ENCODE results near the gene NDC80. TPM values are rescaled to one million over a fixed set of nuclear protein-coding genes. Genes with fewer than 3 reads are reported as not detected.
"Not testable (repeated sequence)": the region's sequence is repeated elsewhere in the genome, so short reads cannot be mapped to it uniquely, and the experiment has no call there.

NDC80 gene
- total and polyA plus RNA-seq, 8 donors, result 1.7 to 47.6 (median 22.3) TPM

DNA sequence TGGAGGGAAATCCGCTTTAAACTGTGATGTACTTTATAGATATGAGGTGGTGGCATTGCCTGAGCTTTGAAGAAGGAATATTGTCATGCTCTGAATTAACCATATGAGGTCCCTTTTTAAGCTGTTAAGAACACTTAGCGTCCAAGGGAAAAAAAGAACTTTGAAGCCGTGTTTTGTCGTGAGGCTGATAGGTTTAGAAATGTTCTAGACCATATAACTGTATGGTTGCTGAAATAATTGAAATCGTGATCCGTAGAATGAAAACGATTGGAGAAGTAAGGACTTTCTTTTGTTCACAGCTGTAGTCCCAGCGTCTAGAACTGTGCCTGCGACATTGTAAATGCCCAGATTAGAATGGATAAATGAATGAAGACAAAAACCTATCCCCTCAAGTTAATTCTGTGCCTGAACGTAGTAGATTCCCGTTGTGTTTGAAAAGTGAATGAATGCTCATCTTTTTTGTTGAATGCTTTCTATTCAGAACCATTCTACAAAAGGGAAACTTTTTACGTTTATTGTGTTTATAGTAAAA lies 85.7 kb downstream of the NDC80 start:
- no peaks in the 10 kb centered on the region for H3K27me3 ChIP-seq
- H3K9me3 ChIP-seq, result no peaks in the 10 kb centered on the region
- peaks cover 12 to 63% of the 10 kb centered on the region in 2 donors for H3K4me1 ChIP-seq
- no peak for TF ChIP-seq CTCF (IDR thresholded peaks at IDR 0.05)
- ATAC-seq, result no peak
- H3K4me3 ChIP-seq, result peak overlapping the region; percentile 67 to 96
- no peaks in the 10 kb centered on the region for H3K36me3 ChIP-seq
- H3K27ac ChIP-seq, result peak overlapping the region; percentile 96 to 99
- intact Hi-C loops (cut with DNase I), result no loop called here
- DNase-seq, result no peak

DNA sequence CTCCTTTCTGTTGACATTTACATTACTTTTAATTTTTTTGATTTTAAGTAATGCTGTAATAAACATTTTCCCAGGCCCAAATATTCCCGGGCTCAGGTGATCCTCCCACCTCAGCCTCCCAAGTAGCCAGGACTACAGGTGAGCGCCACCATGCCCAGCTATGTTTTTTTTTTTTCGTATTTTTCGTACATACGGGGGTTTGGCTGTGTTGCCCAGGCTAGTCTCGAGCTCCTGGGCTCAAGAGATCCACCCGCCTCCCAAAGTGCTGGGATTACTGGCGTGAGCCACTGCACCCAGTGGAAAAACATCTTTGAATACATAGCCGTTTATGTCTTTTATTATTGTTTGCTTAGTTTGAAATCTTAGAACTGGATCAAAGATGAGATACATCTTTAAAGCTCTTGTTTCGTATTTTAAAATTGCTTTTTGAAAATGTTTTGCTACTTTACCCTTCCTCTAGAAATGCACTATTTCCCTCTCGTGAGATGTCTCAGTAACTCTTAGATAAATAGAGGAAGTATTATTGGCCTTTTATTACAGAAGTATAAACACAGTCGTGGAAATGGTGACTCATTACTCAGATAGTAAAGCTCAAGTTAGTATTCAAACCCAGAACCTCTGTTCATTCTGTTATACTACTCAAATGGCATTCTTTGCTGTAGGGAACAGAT lies 86.6 kb downstream of the NDC80 start:
- DNase-seq (no peak), ATAC-seq (peak; percentile 8)
- H3K9me3 ChIP-seq, result no peaks in the 10 kb centered on the region
- intact Hi-C loops (cut with DNase I), result no loop called here
- H3K36me3 ChIP-seq, result no peaks in the 10 kb centered on the region
- H3K27me3 ChIP-seq, result no peaks in the 10 kb centered on the region
- peaks cover 12 to 69% of the 10 kb centered on the region in 2 donors for H3K4me1 ChIP-seq
- H3K27ac ChIP-seq, result peak overlapping the region; percentile 96 to 99
- peak overlapping the region in 1 of 2 donors; percentile 96 for H3K4me3 ChIP-seq
- no peak for TF ChIP-seq CTCF (IDR thresholded peaks at IDR 0.05)

- ATAC-seq; DNase-seq; H3K27ac ChIP-seq; H3K27me3 ChIP-seq; H3K4me3 ChIP-seq; H3K36me3 ChIP-seq; H3K9me3 ChIP-seq; intact Hi-C loops (cut with DNase I): not testable (repeated sequence)
- peaks cover 19 to 75% of the 10 kb centered on the region in 2 donors for H3K4me1 ChIP-seq
Observed at GRCh38 chr18:2660849-2661248, 89.5 kb downstream of the NDC80 start.

- intact Hi-C loops (cut with DNase I); DNase-seq; H3K27me3 ChIP-seq; H3K4me3 ChIP-seq; H3K36me3 ChIP-seq; ATAC-seq; H3K9me3 ChIP-seq; H3K27ac ChIP-seq: not testable (repeated sequence)
- peaks cover 19 to 78% of the 10 kb centered on the region in 2 donors for H3K4me1 ChIP-seq
Observed at GRCh38 chr18:2662288-2662687, 90.9 kb downstream of the NDC80 start.

- H3K4me1 ChIP-seq, result peaks cover 17 to 71% of the 10 kb centered on the region in 2 donors
- no peaks in the 10 kb centered on the region for H3K27me3 ChIP-seq
- no peak for DNase-seq
- ATAC-seq, result no peak
- TF ChIP-seq CTCF (IDR thresholded peaks at IDR 0.05), result no peak
- no peak overlapping the region for H3K4me3 ChIP-seq
- intact Hi-C loops (cut with DNase I), result no loop called here
- H3K27ac ChIP-seq, result no peak overlapping the region
- H3K9me3 ChIP-seq, result no peaks in the 10 kb centered on the region
- H3K36me3 ChIP-seq, result peaks cover 0 to 17% of the 10 kb centered on the region in 2 donors
Observed at GRCh38 chr18:2662990-2663389, 91.6 kb downstream of the NDC80 start.

Other genes starting within 250 kb of the NDC80 start
- gene METTL4, start 52 bp upstream of the NDC80 start, total RNA-seq, result 10 to 100 TPM in 1 of 2 donors, 1 to 10 TPM in 1; 8.7 to 10.3 TPM
- 10 to 100 TPM; 18.5 to 23.6 (median 21.4) TPM for gene METTL4, start 52 bp upstream of the NDC80 start, polyA plus RNA-seq (ENCODE audit: insufficient read length in 6 of 6)
- 10 to 100 TPM; 42.3 to 73.0 TPM for gene SMCHD1, start 84.2 kb downstream of the NDC80 start, total RNA-seq
- gene SMCHD1, start 84.2 kb downstream of the NDC80 start, polyA plus RNA-seq (ENCODE audit: insufficient read length in 6 of 6), result 10 to 100 TPM; 66.6 to 83.1 (median 72.3) TPM